ENCODE data around the gene TTPAL. TPM values are rescaled to one million over a fixed set of nuclear protein-coding genes. Genes with fewer than 3 reads are reported as not detected.

The TTPAL gene
- total RNA-seq, 3 donors from 2014 or later (not counting 1 experiment from before 2014, with no cell fraction given), result 17.2 to 22.9 (median 22.5) TPM

DNA sequence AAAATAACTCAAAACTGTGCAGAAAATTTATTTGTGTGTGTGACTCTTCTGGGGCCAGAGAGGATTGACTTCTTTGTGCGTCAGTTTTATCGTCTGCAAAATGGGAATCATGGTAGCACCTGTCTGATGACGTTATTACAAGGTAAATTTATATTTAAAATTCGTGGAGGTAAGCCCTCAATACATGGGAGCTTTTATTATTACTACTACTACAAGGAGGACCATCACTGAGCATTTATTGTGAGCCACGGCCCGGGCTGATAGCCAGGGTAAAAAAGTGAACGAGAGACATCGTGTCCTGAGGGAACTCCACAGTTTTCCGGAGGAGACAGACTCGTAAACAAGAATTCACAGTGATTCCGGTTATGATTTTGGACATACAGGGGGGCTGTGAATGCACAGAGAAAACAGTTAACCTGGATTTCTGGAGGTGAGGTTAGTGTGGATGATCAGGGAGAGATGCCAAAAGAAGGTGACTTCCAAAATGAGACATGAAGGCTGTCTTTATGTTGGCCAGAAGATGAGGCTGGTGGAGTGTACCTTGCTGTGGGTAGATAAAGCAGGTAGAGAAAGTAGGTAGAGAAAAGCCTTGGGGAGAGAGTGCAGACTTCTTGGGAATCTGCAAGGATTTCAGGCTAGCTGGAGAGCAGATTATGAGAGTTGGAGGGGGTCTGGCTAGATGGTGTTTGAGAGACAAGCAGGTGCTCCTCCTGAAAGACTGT lies 56.7 kb downstream of the TTPAL start:
- Histone ChIP-seq H3K36me3 (ENCODE audit: control insufficient read depth, insufficient read depth, low read length) (no peaks in the 10 kb centered on the region), H3K4me3 (ENCODE audit: low read length) (peak overlapping the region; percentile 59), H3K27me3 (ENCODE audit: control insufficient read depth, insufficient read depth, low read length) (no peaks in the 10 kb centered on the region), H3K4me1 (ENCODE audit: control insufficient read depth, insufficient read depth, low read length) (peaks cover 16% of the 10 kb centered on the region), H3K9me3 (ENCODE audit: control insufficient read depth, insufficient read depth, low read length) (no peaks in the 10 kb centered on the region), H3K27ac (ENCODE audit: low read length) (no peak overlapping the region)
- 75% methylated on average over 10 of the region's 11 CpGs for WGBS (ENCODE audit: insufficient coverage)
- no peaks in the 10 kb centered on the region for H3K36me3 Mint-ChIP-seq
- ATAC-seq (peak in 1 of 3 donors; percentile 11), DNase-seq (no peak)
- no peak for TF ChIP-seq CTCF (IDR thresholded peaks at IDR 0.05)
- no peaks in the 10 kb centered on the region for H3K9me3 Mint-ChIP-seq
- H3K4me1 Mint-ChIP-seq, result no peaks in the 10 kb centered on the region
- intact Hi-C loops (cut with micrococcal nuclease), result loop anchor here (2.0 kb wide), 1 partner anchor 78 kb away; no protein-coding TSS in a partner anchor
- H3K27ac Mint-ChIP-seq, result no peak overlapping the region
- H3K27me3 Mint-ChIP-seq (ENCODE audit: low read depth in 2 of 2), result peaks cover 4 to 6% of the 10 kb centered on the region in 2 donors
- H3K4me3 Mint-ChIP-seq, result no peak overlapping the region

- Mint-ChIP-seq H3K27ac (no peak overlapping the region), H3K4me3 (no peak overlapping the region), H3K9me3 (no peaks in the 10 kb centered on the region), H3K4me1 (no peaks in the 10 kb centered on the region), H3K36me3 (no peaks in the 10 kb centered on the region), H3K27me3 (ENCODE audit: low read depth in 2 of 2) (peaks cover 4 to 6% of the 10 kb centered on the region in 2 donors)
- intact Hi-C loops (cut with micrococcal nuclease), result loop anchor here (2.0 kb wide), 1 partner anchor 78 kb away; no protein-coding TSS in a partner anchor
- no peak for TF ChIP-seq CTCF (IDR thresholded peaks at IDR 0.05)
- Histone ChIP-seq H3K4me3 (ENCODE audit: low read length) (no peak overlapping the region), H3K27ac (ENCODE audit: low read length) (no peak overlapping the region), H3K36me3 (ENCODE audit: control insufficient read depth, insufficient read depth, low read length) (no peaks in the 10 kb centered on the region), H3K9me3 (ENCODE audit: control insufficient read depth, insufficient read depth, low read length) (no peaks in the 10 kb centered on the region), H3K4me1 (ENCODE audit: control insufficient read depth, insufficient read depth, low read length) (peaks cover 16% of the 10 kb centered on the region), H3K27me3 (ENCODE audit: control insufficient read depth, insufficient read depth, low read length) (no peaks in the 10 kb centered on the region)
- DNase-seq, result peak in 1 of 2 donors; percentile 54
- 63% methylated on average over 2 of the region's 2 CpGs for WGBS (ENCODE audit: insufficient coverage)
- ATAC-seq, result no peak
Measured at GRCh38 chr20:44532981-44533331, 57.3 kb downstream of the TTPAL start.

GRCh38 chr20:44533928-44534327 lies 58.3 kb downstream of the TTPAL start:
- TF ChIP-seq CTCF (IDR thresholded peaks at IDR 0.05), result no peak
- Histone ChIP-seq H3K9me3 (ENCODE audit: control insufficient read depth, insufficient read depth, low read length) (no peaks in the 10 kb centered on the region), H3K36me3 (ENCODE audit: control insufficient read depth, insufficient read depth, low read length) (no peaks in the 10 kb centered on the region), H3K27me3 (ENCODE audit: control insufficient read depth, insufficient read depth, low read length) (no peaks in the 10 kb centered on the region), H3K27ac (ENCODE audit: low read length) (no peak overlapping the region), H3K4me3 (ENCODE audit: low read length) (no peak overlapping the region), H3K4me1 (ENCODE audit: control insufficient read depth, insufficient read depth, low read length) (peaks cover 16% of the 10 kb centered on the region)
- Mint-ChIP-seq H3K4me1 (no peaks in the 10 kb centered on the region), H3K27ac (no peak overlapping the region), H3K4me3 (no peak overlapping the region), H3K9me3 (no peaks in the 10 kb centered on the region), H3K36me3 (no peaks in the 10 kb centered on the region), H3K27me3 (ENCODE audit: low read depth in 2 of 2) (peaks cover 4 to 6% of the 10 kb centered on the region in 2 donors)
- ATAC-seq (no peak), DNase-seq (peak in 1 of 2 donors; percentile 29)
- intact Hi-C loops (cut with micrococcal nuclease), result loop anchor here (2.0 kb wide), 1 partner anchor 77 kb away; no protein-coding TSS in a partner anchor
- 84% methylated on average over 4 of the region's 4 CpGs for WGBS (ENCODE audit: insufficient coverage)

All from natural killer cell (primary cell).